ENCODE data around the gene TNFRSF25. TPM values are rescaled to one million over a fixed set of nuclear protein-coding genes. Genes with fewer than 3 reads are reported as not detected.
A peak's percentile ranks its signal among the peaks of the same experiment; 100 is the strongest.
"Not testable (repeated sequence)": the region's sequence is repeated elsewhere in the genome, so short reads cannot be mapped to it uniquely, and the experiment has no call there.

Gene TNFRSF25
- total RNA-seq, 2 experiments from 2014 or later, result 82.4 to 87.0 TPM

DNA sequence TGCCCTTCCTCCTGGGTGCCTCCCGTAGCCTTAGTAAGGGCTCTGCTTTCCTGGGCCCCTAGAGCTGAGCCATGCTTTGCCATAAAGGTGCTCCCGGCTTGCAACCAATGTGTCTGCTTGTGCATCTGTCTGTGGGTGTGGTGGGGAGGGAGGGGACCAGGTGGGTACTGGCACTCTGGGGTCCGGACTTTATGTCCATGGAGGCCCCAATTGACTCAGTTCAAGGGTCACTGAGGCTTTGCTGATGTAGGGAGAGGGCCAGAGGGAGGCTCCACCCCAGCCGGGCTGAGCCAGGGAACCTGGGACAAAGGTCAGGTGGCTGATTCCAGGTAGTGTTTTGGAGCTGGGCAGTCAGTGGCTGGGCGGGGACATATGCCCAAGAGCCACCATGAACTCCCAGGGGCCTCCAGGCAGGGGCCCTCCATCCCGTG is 15.0 kb downstream of the TNFRSF25 start:
- peaks cover 23% of the 10 kb centered on the region for H3K4me1 Mint-ChIP-seq (ENCODE audit: low read depth)
- intact Hi-C loops (cut with micrococcal nuclease), result no loop called here
- H3K36me3 Mint-ChIP-seq (ENCODE audit: low read depth), result no peaks in the 10 kb centered on the region
- CTCF ChIA-PET, result interaction anchor here (1.2 kb wide), 1 partner anchor 28 kb away, joined by 3 read pairs; no protein-coding TSS in a partner anchor
- H3K27me3 Mint-ChIP-seq (ENCODE audit: low read depth), result peaks cover 63% of the 10 kb centered on the region
- no peaks in the 10 kb centered on the region for H3K9me3 Mint-ChIP-seq
- no peak overlapping the region for H3K4me3 Mint-ChIP-seq
- H3K27ac Mint-ChIP-seq, result no peak overlapping the region
- DNase-seq, result no peak

DNA sequence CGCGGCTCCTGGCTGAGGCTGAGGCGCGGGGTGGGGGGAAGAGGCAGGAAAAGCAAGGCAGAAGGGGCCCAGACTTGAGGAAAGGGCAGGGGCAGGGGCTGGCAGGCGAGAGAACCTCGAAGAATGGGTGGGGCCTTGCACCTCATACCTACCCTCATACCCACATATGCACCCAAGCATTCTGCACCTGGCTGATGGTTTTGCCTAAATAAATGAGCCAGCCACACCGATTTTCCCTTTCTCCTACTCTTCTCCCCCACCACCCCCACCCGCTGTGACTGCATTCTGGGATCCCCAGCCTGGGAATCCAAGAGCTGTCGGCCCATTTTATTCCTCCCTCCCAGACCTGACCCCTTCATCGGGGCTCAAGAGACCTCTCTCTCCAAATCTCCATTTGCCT is 15.5 kb downstream of the TNFRSF25 start:
- H3K36me3 Mint-ChIP-seq (ENCODE audit: low read depth); H3K27ac Mint-ChIP-seq; DNase-seq; H3K9me3 Mint-ChIP-seq; intact Hi-C loops (cut with micrococcal nuclease); H3K4me3 Mint-ChIP-seq: not testable (repeated sequence)
- CTCF ChIA-PET, result interaction anchor here (1.2 to 1.5 kb wide), 2 partner anchors 28 to 204 kb away, joined by 3 to 5 read pairs; no protein-coding TSS in a partner anchor
- Mint-ChIP-seq H3K4me1 (ENCODE audit: low read depth) (peaks cover 22% of the 10 kb centered on the region), H3K27me3 (ENCODE audit: low read depth) (peaks cover 64% of the 10 kb centered on the region)

DNA sequence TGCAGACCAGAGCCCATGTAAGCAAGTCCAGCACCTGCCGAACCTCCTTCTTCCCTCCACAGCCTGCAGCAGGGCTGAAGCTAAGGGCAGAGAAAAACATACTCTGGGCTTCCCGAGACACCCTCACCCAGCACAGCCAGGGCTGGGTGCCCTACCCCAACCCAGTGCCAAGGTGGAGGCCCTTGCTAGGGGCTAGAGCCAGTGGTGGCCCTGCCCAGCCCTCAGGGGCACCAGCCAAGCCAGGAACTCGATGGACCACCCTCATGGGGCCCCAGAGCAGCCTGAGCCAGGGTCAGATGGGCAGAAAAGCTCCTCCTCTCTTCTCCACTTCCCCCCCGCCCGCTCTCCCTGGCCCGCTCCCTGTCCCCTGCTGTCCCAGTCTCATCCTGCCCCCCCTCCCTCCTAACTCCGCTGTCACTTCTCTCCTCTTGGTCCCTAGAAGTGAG is 15.9 kb downstream of the TNFRSF25 start:
- H3K4me3 Mint-ChIP-seq, result no peak overlapping the region
- intact Hi-C loops (cut with micrococcal nuclease), result no loop called here
- no peaks in the 10 kb centered on the region for H3K36me3 Mint-ChIP-seq (ENCODE audit: low read depth)
- H3K27me3 Mint-ChIP-seq (ENCODE audit: low read depth), result peaks cover 64% of the 10 kb centered on the region
- no peak overlapping the region for H3K27ac Mint-ChIP-seq
- CTCF ChIA-PET, result interaction anchor here (1.2 to 2.3 kb wide), 5 partner anchors 9 to 203 kb away, joined by 3 to 6 read pairs (median 5); no protein-coding TSS in a partner anchor
- DNase-seq, result no peak
- H3K9me3 Mint-ChIP-seq, result no peaks in the 10 kb centered on the region
- peaks cover 21% of the 10 kb centered on the region for H3K4me1 Mint-ChIP-seq (ENCODE audit: low read depth)

DNA sequence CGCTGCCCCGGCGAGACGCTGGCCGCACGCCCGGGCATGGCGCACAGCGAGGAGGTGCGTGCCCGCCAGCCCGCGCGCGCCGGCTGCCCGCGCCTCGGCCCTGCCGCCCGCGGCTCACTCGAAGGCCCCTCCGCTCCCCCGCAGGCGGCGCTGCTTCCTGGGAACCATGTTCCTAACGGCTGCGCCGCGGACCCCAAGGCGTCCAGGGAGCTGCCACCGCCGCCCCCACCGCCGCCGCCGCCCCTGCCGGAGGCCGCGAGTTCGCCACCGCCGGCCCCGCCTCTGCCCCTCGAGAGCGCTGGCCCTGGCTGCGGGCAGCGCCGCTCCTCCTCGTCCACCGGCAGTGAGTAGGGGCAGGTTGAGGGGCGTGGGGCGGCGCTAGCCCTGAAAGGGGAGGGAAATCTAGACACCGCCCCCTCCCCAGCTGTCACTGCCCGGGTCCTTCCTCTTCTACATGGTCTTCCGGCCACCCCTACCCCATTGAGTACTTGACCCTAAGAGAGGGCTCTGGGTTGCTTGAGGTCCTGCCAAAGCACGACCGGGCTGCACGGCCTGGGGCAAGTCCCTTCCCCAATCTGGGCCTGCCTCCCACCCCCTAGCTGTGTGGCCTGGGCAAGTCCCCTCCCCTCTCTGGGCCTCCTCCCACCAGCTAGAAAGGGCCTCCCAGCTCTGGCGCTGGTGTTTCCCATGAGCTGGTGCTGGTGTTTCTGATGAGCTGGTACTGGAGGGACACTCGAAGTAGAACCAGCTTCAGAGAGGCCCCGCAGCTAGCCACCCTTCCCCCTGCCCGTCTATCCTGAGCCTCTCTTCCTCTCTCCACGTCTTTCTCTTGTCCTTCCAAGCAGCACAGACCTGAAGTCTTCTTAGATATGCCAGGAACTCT is 17.0 kb downstream of the TNFRSF25 start:
- Mint-ChIP-seq H3K9me3 (no peaks in the 10 kb centered on the region), H3K4me3 (peak overlapping the region; percentile 37), H3K27ac (no peak overlapping the region), H3K27me3 (ENCODE audit: low read depth) (peaks cover 63% of the 10 kb centered on the region), H3K36me3 (ENCODE audit: low read depth) (no peaks in the 10 kb centered on the region), H3K4me1 (ENCODE audit: low read depth) (peaks cover 22% of the 10 kb centered on the region)
- intact Hi-C loops (cut with micrococcal nuclease), result loop anchor here (5.0 kb wide), 1 partner anchor 43 kb away; the partner anchor contains the start of gene PLEKHG5
- peak; percentile 50 for DNase-seq
- CTCF ChIA-PET, result interaction anchor here (0.5 to 2.3 kb wide), 9 partner anchors 10 to 202 kb away, joined by 3 to 6 read pairs (median 4); no protein-coding TSS in a partner anchor

DNA sequence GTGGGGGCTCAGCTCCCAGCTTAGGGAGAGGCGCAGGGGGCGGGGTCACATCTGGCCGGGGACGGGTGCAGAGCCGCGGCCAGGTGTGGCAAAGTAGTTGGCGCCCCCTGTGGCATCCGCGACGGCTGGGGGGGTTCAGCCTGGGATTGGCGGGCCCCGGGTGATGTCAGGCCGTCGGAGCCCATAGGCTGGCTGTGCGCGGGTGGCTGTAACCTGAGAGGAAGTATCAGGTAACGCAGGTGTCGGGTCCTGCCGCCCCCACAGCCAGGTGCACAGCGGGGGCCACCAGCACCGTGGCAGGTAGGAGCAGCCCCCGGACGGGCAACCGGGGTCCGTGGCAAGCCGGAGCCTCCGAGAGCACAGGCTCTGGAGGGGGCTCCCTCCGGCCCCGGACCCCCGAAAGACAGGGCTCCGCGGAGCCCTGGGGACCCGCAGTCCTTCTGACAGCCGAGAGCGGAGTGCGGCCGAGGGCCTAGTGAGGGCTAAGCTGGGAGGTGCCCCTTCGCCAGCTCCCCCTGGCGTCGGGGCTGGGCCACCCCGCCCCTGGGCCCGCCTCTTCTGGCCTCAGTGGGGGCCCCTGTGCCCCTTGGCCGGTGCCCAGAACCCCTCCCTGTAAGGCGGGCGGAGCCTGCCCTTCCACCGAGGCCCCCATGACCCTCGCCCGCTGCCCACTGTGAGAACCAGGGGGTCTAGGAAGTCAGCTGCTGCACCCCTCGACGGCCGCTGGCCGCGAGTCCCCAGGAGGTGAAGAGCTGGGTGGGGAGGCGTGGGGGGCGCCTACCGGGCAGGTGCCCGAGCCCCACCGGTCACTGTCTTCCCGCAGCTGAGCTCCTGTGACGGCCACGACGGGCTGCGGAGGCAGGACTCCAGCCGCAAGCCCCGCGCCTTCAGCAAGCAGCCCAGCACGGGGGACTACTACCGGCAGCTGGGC is 17.9 kb downstream of the TNFRSF25 start:
- intact Hi-C loops (cut with micrococcal nuclease), result loop anchor here (5.0 kb wide), 1 partner anchor 44 kb away; the partner anchor contains the start of gene PLEKHG5
- CTCF ChIA-PET, result interaction anchor here (0.7 to 2.3 kb wide), 6 partner anchors 9 to 42 kb away, joined by 3 to 6 read pairs (median 3); no protein-coding TSS in a partner anchor
- Mint-ChIP-seq H3K36me3 (ENCODE audit: low read depth) (no peaks in the 10 kb centered on the region), H3K9me3 (no peaks in the 10 kb centered on the region), H3K27me3 (ENCODE audit: low read depth) (peaks cover 54% of the 10 kb centered on the region), H3K4me3 (no peak overlapping the region), H3K4me1 (ENCODE audit: low read depth) (peaks cover 15% of the 10 kb centered on the region), H3K27ac (no peak overlapping the region)
- peak; percentile 34 for DNase-seq

DNA sequence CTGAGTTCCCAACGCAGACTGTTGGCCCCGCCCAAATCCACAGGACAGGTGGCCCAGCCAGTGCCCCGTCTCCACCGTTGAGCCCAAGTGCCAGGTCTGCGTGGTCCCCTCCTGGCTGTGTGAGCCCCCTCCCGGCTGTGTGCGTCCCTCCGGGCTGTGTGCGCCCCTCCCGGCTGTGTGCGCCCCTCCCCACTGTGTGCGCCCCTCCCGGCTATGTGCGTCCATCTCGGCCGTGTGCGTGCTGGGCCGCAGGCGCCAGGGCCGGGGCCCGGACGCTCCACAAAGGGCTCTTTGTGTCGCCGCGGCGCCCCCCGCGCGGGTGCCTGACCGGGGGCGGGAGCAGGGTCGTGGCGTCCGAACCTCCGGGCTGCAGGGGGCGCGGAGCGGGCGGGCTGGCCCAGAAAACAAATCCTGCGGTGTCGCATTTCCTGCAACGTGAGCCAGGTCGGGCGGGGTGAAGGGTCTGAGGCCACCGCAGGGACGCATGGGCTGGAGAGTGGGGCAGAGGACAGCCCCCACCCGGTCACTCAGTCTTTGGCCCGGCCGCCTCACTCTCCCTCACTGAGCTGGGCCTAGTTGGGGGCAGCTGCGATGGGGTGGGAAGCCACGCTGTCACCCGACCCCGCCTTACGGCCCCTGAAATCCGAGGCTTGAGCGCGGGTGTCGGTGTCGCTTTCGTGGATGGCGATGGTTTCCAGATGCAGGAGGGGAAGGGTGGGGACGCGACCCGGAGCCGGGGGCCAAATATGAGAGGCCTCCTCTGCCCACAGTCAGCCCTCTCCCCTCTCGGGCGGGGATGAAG is 18.8 kb downstream of the TNFRSF25 start:
- H3K4me3 Mint-ChIP-seq, result no peak overlapping the region

DNA sequence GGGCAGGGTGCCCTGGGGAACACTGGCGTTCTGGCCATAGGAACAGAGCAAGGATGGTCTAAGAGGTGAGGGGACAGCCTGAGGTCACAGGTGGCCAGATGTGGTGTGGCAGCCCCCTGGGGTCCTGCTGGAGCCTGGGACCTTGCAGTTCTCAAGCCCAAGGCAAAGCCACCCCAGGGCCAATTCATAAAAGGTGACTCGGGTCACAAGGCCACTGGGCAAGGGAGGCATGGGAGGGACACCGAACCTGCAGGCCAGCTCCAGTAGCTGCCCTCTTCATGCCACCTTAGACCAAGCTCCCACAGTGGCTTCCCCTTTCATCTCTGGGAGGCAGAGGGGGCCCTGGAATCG is 19.3 kb downstream of the TNFRSF25 start:
- no peaks in the 10 kb centered on the region for H3K9me3 Mint-ChIP-seq
- no peak for DNase-seq
- intact Hi-C loops (cut with micrococcal nuclease), result loop anchor here (5.0 kb wide), 1 partner anchor 46 kb away; the partner anchor contains the start of gene PLEKHG5
- no peak overlapping the region for H3K27ac Mint-ChIP-seq
- H3K36me3 Mint-ChIP-seq (ENCODE audit: low read depth), result no peaks in the 10 kb centered on the region
- peaks cover 15% of the 10 kb centered on the region for H3K4me1 Mint-ChIP-seq (ENCODE audit: low read depth)
- H3K4me3 Mint-ChIP-seq, result no peak overlapping the region
- H3K27me3 Mint-ChIP-seq (ENCODE audit: low read depth), result peaks cover 49% of the 10 kb centered on the region
- CTCF ChIA-PET, result interaction anchor here (1.3 to 2.2 kb wide), 3 partner anchors 12 to 44 kb away, joined by 3 to 5 read pairs (median 5); no protein-coding TSS in a partner anchor

More for the DNA sequence above, 18.8 kb downstream of the TNFRSF25 start:
- CTCF ChIA-PET, result interaction anchor here (0.8 to 2.2 kb wide), 4 partner anchors 12 to 39 kb away, joined by 3 to 5 read pairs (median 3); no protein-coding TSS in a partner anchor
- DNase-seq, result no peak
- peaks cover 15% of the 10 kb centered on the region for H3K4me1 Mint-ChIP-seq (ENCODE audit: low read depth)
- intact Hi-C loops (cut with micrococcal nuclease), result loop anchor here (5.0 kb wide), 1 partner anchor 45 kb away; the partner anchor contains the start of gene PLEKHG5
- no peaks in the 10 kb centered on the region for H3K36me3 Mint-ChIP-seq (ENCODE audit: low read depth)
- H3K9me3 Mint-ChIP-seq, result no peaks in the 10 kb centered on the region
- no peak overlapping the region for H3K27ac Mint-ChIP-seq
- H3K27me3 Mint-ChIP-seq (ENCODE audit: low read depth), result peaks cover 48% of the 10 kb centered on the region

DNA sequence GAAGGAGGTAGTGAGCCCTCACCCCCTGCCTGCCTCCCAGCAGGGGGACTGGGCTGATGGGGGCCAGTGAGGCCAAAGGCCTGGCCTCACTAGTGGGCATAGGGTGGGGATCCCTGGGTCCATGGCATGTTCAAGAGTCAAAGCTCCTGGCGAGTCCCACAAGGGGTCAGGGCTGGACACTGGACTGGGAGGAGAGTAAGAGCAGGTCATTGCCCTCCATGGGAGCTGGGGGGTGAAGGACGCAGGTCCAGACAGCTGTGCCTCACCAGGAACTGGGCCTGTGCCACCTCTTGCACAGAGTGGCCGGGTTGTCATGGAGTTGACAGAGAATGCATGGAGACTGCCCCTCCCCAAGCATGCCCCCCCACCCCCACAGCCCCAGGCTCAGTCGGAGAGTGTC is 20.0 kb downstream of the TNFRSF25 start:
- Mint-ChIP-seq H3K4me1 (ENCODE audit: low read depth) (peaks cover 15% of the 10 kb centered on the region), H3K27me3 (ENCODE audit: low read depth) (peaks cover 51% of the 10 kb centered on the region)
- not testable (repeated sequence) for H3K27ac Mint-ChIP-seq; H3K4me3 Mint-ChIP-seq; H3K9me3 Mint-ChIP-seq; H3K36me3 Mint-ChIP-seq (ENCODE audit: low read depth); DNase-seq
- intact Hi-C loops (cut with micrococcal nuclease), result loop anchor here (1.0 to 5.0 kb wide), 3 partner anchors 18 to 46 kb away; partner anchors contain the start of gene PLEKHG5
- CTCF ChIA-PET, result interaction anchor here (1.3 to 1.5 kb wide), 2 partner anchors 22 to 44 kb away, joined by 3 to 5 read pairs; no protein-coding TSS in a partner anchor

DNA sequence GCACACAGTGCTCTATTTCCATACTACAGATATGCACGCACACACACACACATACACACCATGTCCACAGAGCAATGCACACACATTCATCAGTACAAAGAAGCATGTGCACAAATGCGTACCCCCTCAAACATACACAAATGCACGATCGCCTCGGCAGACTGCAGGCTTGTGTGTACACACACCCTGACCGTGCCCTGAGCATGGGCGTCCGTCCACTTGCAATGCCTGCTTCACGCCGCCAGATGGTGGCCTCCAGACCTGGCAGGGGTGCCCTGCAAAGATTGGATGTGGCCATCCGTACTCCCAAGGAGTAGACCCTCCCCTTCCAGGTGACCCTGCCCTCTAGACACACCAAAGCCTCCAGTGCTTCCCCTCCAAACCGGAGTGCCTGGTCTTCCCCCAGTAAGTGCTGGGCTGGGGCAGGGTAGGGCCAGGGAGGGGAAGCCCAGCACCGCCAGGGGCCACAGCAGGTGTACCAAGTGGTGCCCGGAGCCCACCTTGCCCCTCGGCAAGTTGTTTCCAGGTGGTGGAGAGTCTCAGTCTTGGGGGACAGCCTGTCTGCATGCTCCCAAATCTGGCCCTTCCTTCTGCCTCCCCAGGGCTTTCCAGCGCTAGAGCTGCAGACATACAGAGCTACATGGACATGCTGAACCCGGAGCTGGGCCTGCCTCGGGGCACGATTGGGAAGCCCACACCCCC is 20.8 kb downstream of the TNFRSF25 start:
- peak; percentile 62 for DNase-seq
- Mint-ChIP-seq H3K4me1 (ENCODE audit: low read depth) (peaks cover 15% of the 10 kb centered on the region), H3K9me3 (no peaks in the 10 kb centered on the region), H3K27me3 (ENCODE audit: low read depth) (peaks cover 45% of the 10 kb centered on the region), H3K36me3 (ENCODE audit: low read depth) (no peaks in the 10 kb centered on the region), H3K4me3 (no peak overlapping the region), H3K27ac (no peak overlapping the region)
- CTCF ChIA-PET, result interaction anchor here (1.3 to 1.8 kb wide), 3 partner anchors 22 to 45 kb away, joined by 3 to 5 read pairs (median 4); no protein-coding TSS in a partner anchor
- intact Hi-C loops (cut with micrococcal nuclease), result loop anchor here (1.0 to 5.0 kb wide), 3 partner anchors 19 to 47 kb away; partner anchors contain the start of gene PLEKHG5

DNA sequence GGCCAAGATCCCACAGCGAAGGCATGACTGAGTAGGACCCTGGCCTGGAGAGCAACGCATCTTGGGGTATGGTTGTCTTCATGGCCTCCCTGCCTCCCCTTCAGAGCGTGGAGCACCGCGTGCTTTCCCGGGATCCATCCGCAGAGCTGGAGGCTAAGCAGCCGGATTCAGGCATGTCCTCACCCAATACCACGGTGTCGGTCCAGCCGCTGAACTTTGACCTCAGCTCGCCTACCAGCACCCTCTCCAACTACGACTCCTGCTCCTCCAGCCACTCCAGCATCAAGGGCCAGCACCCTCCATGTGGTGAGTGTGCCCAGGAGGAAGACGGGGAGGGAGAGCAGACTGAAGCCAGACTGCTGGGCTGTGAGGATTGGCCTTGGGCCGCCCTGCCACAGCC is 21.6 kb downstream of the TNFRSF25 start:
- H3K27me3 Mint-ChIP-seq (ENCODE audit: low read depth), result peaks cover 42% of the 10 kb centered on the region
- peaks cover 15% of the 10 kb centered on the region for H3K4me1 Mint-ChIP-seq (ENCODE audit: low read depth)
- intact Hi-C loops (cut with micrococcal nuclease), result loop anchor here (2.0 kb wide), 1 partner anchor 30 kb away; no protein-coding TSS in a partner anchor
- no peak overlapping the region for H3K4me3 Mint-ChIP-seq
- H3K27ac Mint-ChIP-seq, result no peak overlapping the region
- no peaks in the 10 kb centered on the region for H3K36me3 Mint-ChIP-seq (ENCODE audit: low read depth)
- no peaks in the 10 kb centered on the region for H3K9me3 Mint-ChIP-seq
- DNase-seq, result no peak
- CTCF ChIA-PET, result interaction anchor here (0.5 to 1.8 kb wide), 3 partner anchors 21 to 256 kb away, joined by 3 to 4 read pairs (median 3); no protein-coding TSS in a partner anchor

All from activated naive CD4-positive, alpha-beta T cell treated with anti-CD3 and anti-CD28 coated beads for 36 hours (primary cell).